Tibial nerve (tissue), 4 donors: Measurements from ENCODE around the gene NAXD. TPM values are rescaled to one million over a fixed set of nuclear protein-coding genes. Genes with fewer than 3 reads are reported as not detected.

ENCODE experiments used
- DNase-seq, 2 donors: peaks; one replicate each; pipeline ENCODE4 v3.0.0-alpha.2; 2019; ENCODE audit warnings: low spot score in 2 of 2
- H3K27ac ChIP-seq, 4 donors: fragments of 200-600 bp; sonication (generic) in 3 of 4; one replicate each; pipeline ENCODE4 v1.5.1; 2017 to 2019; ENCODE audit warnings: mild to moderate bottlenecking in 1 of 4
- H3K27me3 ChIP-seq, 2 donors: fragments of 200-600 bp; sonication (generic) in 1 of 2; one replicate each; pipeline versions ENCODE4 v1.5.1 to v1.6.0; 2017 to 2019
- H3K36me3 ChIP-seq, 3 donors: fragments of 200-600 bp; sonication (generic); one replicate each; pipeline ENCODE4 v1.5.1; 2018 to 2019
- H3K4me1 ChIP-seq, 4 donors: fragments of 200-600 bp; sonication (generic) in 3 of 4; one replicate each; pipeline ENCODE4 v1.5.1; 2017 to 2019
- H3K4me3 ChIP-seq, 4 donors: fragments of 200-600 bp; sonication (generic) in 3 of 4; one replicate each; pipeline ENCODE4 v1.5.1; 2017 to 2019; ENCODE audit warnings: mild to moderate bottlenecking in 1 of 4, moderate library complexity in 1 of 4
- H3K9me3 ChIP-seq, 4 donors: fragments of 200-600 bp; sonication (generic) in 3 of 4; one replicate each; pipeline ENCODE4 v1.5.1; 2017 to 2019
- EP300 ChIP-seq, 2 donors: sonication (generic); formaldehyde crosslinking; IDR thresholded peaks; one replicate each; pipeline ENCODE4 v1.6.1; 2017; ENCODE audit warnings: antibody characterized with exemption in 2 of 2, mild to moderate bottlenecking in 1 of 2
- POLR2A ChIP-seq, 2 donors: fragments of 450-650 bp; IDR thresholded peaks; one replicate each; pipeline ENCODE4 v1.6.1; 2017; ENCODE audit warnings: antibody characterized with exemption in 2 of 2, mild to moderate bottlenecking in 2 of 2, moderate library complexity in 2 of 2
- WGBS, 2 donors: methylation state at CpG; one replicate each; pipeline ENCODE4 v1.1.5; 2018; 5-methylcytosine and 5-hydroxymethylcytosine counted together
- total RNA-seq, 4 donors: library from RNA; depleted of rRNA; stranded (reverse); fragments of >200 nt; gene quantifications; one replicate each; pipeline ENCODE4 v1.1.0, GENCODE V29; 2016
- TF ChIP-seq, protein P1 (sequence below), 5 experiments: fragments of 200-600 bp in 3 of 5; fragments of 450-650 bp in 2 of 5; sonication (generic) in 3 of 5; IDR thresholded peaks; one replicate each; pipeline ENCODE4 v1.5.1; 2016 to 2019; ENCODE audit warnings: antibody characterized with exemption in 5 of 5, mild to moderate bottlenecking in 3 of 5, moderate library complexity in 2 of 5

The NAXD gene
- total RNA-seq, 4 donors from 2014 or later, result 27.6 to 45.7 (median 38.5) TPM

DNA sequence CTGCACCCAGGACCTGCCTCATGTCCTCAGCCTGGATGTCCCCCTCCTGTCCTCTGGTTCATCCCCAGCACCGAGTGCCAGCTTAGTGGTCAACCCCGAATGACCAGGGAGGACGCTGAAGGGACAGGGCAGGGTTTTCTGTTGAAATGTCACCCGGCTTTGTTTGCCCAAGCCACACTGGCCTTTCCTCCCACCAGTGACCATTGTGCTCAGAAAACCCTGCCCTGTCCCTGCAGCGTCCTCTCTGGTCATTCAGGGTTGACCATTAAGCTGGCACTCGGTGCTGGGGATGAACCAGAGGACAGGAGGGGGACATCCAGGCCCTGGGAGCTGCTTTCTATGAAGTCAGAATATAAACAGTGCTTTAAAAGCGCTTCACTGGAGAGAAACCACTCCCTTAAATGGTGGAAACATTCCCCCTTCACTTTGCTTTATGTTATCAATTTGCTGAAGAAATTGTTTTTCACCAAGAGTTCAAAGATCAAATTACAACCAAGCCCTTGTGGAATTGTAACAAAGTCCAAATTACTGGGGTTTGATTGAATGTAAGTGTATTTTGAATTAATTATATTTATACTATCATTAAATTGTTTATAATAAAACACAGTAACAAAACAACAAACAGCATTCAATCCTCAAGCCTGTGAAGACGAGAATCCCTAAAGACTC lies 69.2 kb downstream of the NAXD start:
- Histone ChIP-seq H3K36me3 (peaks cover 0 to 88% (median 0%) of the 10 kb centered on the region in 3 donors), H3K9me3 (no peaks in the 10 kb centered on the region), H3K4me3 (no peak overlapping the region), H3K4me1 (peaks cover 0 to 20% (median 12%) of the 10 kb centered on the region in 4 donors), H3K27ac (peak overlapping the region; percentile 15 to 71 (median 22)), H3K27me3 (no peaks in the 10 kb centered on the region)
- DNase-seq, result no peak
- TF ChIP-seq, protein P1, sequence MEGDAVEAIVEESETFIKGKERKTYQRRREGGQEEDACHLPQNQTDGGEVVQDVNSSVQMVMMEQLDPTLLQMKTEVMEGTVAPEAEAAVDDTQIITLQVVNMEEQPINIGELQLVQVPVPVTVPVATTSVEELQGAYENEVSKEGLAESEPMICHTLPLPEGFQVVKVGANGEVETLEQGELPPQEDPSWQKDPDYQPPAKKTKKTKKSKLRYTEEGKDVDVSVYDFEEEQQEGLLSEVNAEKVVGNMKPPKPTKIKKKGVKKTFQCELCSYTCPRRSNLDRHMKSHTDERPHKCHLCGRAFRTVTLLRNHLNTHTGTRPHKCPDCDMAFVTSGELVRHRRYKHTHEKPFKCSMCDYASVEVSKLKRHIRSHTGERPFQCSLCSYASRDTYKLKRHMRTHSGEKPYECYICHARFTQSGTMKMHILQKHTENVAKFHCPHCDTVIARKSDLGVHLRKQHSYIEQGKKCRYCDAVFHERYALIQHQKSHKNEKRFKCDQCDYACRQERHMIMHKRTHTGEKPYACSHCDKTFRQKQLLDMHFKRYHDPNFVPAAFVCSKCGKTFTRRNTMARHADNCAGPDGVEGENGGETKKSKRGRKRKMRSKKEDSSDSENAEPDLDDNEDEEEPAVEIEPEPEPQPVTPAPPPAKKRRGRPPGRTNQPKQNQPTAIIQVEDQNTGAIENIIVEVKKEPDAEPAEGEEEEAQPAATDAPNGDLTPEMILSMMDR (IDR thresholded peaks at IDR 0.05), result peak in 1 of 5 experiments; percentile 27
- no peak for TF ChIP-seq EP300 (IDR thresholded peaks at IDR 0.05)
- 50 to 67% methylated on average over 8 of the region's 8 CpGs for WGBS, 2 donors

DNA sequence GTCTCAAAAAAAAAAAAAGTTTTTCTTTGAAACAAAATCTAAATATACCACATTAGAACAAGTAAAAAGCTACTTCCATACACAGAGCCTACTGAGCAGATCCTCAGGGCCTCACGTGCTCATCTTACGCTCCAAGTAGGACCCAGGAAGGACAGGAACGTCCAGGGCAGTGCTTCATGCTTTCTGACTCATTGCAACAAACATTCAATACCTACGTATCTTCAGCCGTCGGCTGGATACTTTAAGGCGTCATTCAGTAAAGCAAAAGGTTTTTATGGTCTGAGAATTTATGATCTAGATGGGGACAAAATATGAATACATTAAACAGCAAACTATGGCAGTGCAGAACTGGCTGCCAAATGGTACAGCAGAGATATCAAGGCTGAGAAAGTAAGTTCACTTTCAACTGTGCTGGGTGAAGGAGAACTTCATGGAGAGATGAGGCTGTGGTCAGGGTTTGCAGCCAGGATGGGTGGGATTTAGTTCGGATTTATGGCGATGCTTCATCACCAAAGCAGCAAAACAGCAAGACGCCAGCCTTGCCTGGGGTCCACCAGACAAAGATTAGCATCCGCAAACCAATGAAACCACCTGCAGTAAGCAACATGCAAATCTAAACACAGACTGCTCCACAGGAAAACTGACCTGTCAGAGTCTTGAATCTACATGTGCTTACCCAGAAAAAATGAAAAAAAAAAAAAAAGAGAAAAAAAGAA lies 70.1 kb downstream of the NAXD start:
- WGBS, 2 donors, result 87% methylated on average over 11 of the region's 11 CpGs
- H3K27ac ChIP-seq, result peak overlapping the region in 1 of 4 donors; percentile 68
- no peak for TF ChIP-seq EP300 (IDR thresholded peaks at IDR 0.05)
- TF ChIP-seq, protein P1 (IDR thresholded peaks at IDR 0.05), result no peak
- TF ChIP-seq POLR2A (IDR thresholded peaks at IDR 0.05), result no peak
- H3K36me3 ChIP-seq, result peaks cover 0 to 87% (median 2%) of the 10 kb centered on the region in 3 donors
- H3K4me3 ChIP-seq, result no peak overlapping the region
- no peaks in the 10 kb centered on the region for H3K27me3 ChIP-seq
- no peaks in the 10 kb centered on the region for H3K9me3 ChIP-seq
- peaks cover 0 to 20% (median 12%) of the 10 kb centered on the region in 4 donors for H3K4me1 ChIP-seq
- DNase-seq, result no peak

DNA sequence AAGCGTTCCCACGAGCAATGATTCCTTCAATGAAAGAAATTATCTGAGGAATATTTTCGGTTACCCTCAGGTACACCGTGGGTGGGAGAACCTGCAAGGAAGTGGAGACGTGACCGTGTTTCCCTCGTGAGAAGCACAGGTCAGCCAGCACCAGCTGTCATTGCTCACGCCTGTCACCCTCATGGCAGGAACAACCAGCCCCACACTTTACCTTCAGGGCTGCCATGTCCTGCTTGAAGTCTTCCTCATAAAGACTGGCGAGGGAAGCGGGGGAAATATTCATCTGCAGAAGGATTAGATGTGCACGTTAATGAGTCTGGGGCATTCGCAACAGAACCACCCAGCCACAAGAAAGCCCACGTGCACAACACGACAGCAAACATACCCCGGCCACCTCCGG lies 72.4 kb downstream of the NAXD start:
- H3K27me3 ChIP-seq, result no peaks in the 10 kb centered on the region
- TF ChIP-seq, protein P1 (IDR thresholded peaks at IDR 0.05), result no peak
- TF ChIP-seq EP300 (IDR thresholded peaks at IDR 0.05) (no peak), POLR2A (IDR thresholded peaks at IDR 0.05) (no peak)
- peaks cover 0 to 20% (median 12%) of the 10 kb centered on the region in 4 donors for H3K4me1 ChIP-seq
- DNase-seq, result no peak
- H3K27ac ChIP-seq, result no peak overlapping the region
- no peaks in the 10 kb centered on the region for H3K9me3 ChIP-seq
- 90 to 93% methylated on average over 16 of the region's 16 CpGs for WGBS, 2 donors
- H3K4me3 ChIP-seq, result no peak overlapping the region
- H3K36me3 ChIP-seq, result peaks cover 0 to 85% (median 8%) of the 10 kb centered on the region in 3 donors

DNA sequence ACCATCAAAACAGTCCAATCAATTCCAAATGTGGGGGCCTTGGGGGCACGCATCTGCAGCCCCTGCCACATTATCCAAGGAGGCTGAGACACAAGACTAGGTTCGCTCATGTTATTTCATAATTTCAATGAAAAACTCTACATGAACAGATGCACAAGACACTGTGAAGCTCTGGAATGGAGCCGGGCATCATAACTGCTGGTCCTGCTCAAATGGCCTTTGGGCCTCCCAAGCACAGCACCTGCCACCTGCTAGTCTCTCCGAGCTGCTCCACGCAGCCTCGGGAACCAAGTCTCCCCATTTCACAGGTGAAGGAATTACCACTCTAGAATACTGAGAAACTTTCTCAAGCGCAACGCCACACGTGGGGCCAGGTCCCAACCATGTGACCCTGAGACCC lies 73.7 kb downstream of the NAXD start:
- H3K27ac ChIP-seq, result no peak overlapping the region
- TF ChIP-seq EP300 (IDR thresholded peaks at IDR 0.05) (no peak), POLR2A (IDR thresholded peaks at IDR 0.05) (no peak)
- TF ChIP-seq, protein P1 (IDR thresholded peaks at IDR 0.05), result no peak
- peaks cover 0 to 11% (median 7%) of the 10 kb centered on the region in 4 donors for H3K4me1 ChIP-seq
- H3K9me3 ChIP-seq, result no peaks in the 10 kb centered on the region
- no peak for DNase-seq
- no peak overlapping the region for H3K4me3 ChIP-seq
- H3K27me3 ChIP-seq, result no peaks in the 10 kb centered on the region
- 86 to 92% methylated on average over 9 of the region's 9 CpGs for WGBS, 2 donors
- peaks cover 0 to 83% (median 8%) of the 10 kb centered on the region in 3 donors for H3K36me3 ChIP-seq

Other genes with a start within 250 kb of the NAXD start
- gene RAB20, start 53.8 kb upstream of the NAXD start, total RNA-seq, result 10 to 100 TPM; 28.5 to 52.5 (median 30.2) TPM
- gene CARS2, start 90.6 kb downstream of the NAXD start, total RNA-seq, result 10 to 100 TPM; 33.7 to 68.4 (median 64.3) TPM
- 10 to 100 TPM; 23.6 to 32.2 (median 28.3) TPM for gene ING1, start 98.2 kb downstream of the NAXD start, total RNA-seq